ENCODE results near the gene MARS1. TPM values are rescaled to one million over a fixed set of nuclear protein-coding genes. Genes with fewer than 3 reads are reported as not detected.
"Not testable (repeated sequence)": the region's sequence is repeated elsewhere in the genome, so short reads cannot be mapped to it uniquely, and the experiment has no call there.

Gene MARS1
- total RNA-seq = 100 to 1,000 TPM; 130 to 243 TPM

DNA sequence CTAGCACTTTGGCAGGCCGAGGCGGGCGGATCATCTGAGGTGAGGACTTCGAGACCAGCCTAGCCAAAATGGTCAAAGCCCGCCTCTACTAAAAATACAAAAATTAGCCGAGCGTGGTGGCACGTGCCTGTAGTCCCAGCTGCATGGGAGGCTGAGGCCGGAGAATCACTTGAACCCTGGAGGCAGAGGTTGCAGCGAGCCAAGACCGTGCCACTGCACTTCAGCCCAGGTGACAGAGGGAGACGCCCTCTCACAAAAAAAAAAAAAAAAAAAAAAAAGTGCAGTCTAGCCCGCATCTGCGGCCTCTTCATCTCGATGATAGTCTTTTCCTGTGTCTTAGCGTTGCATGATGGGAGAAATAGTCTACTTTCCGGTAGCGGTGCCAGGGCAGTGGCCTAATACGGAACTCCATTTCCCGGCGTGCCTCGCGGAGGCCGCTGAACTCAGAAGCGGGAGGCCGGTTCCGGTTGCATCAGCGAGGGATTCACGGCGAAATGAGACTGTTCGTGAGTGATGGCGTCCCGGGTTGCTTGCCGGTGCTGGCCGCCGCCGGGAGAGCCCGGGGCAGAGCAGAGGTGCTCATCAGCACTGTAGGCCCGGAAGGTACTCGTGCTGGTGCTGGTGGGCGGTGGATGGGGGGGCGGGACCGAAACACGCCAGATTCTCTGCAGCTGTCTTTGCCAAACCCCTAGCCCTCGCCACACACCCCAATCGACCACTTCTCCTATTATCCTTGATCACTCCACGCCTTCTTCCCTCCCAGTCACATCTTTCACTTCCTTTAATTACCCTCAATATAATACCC, at the start of gene MARS1:
TSS of gene MARS1 (plus strand) at position 472 of the 805 bp plus-strand sequence. CDS start at position 495, 23 bp downstream.
- Mint-ChIP-seq H3K9me3 (no peaks in the 10 kb centered on the region), H3K27me3 (no peaks in the 10 kb centered on the region), H3K36me3 (ENCODE audit: low read depth) (peaks cover 53% of the 10 kb centered on the region), H3K4me1 (peaks cover 26% of the 10 kb centered on the region), H3K27ac (peak within 1 kb of the TSS; percentile 88), H3K4me3 (peak within 1 kb of the TSS; percentile 87)
- ATAC-seq (replicated peaks) = peak; percentile 99

DNA sequence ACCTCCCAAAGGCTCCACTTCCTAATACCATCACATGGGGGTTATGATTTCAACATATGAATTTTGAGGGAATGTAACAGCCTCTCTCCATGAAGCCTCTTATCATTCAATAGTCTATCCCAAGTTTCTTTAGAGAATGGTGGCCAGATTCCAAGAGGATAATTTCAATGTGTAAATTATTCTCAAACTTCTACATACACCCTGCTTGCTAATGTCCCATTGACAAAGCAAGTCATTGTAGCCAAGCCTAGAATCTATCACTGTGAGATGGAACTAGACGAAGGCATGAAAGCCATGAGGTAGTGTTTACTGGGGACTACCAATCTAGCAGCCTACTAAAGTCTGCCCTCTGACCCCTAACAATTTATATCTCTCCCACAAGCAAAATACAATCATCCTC, 49.5 kb upstream of the MARS1 start:
- H3K27ac Mint-ChIP-seq = no peak overlapping the region
- peaks cover 7% of the 10 kb centered on the region for H3K9me3 Mint-ChIP-seq
- ATAC-seq (replicated peaks) = no peak
- H3K4me1 Mint-ChIP-seq = no peaks in the 10 kb centered on the region
- peaks cover 8% of the 10 kb centered on the region for H3K27me3 Mint-ChIP-seq
- H3K36me3 Mint-ChIP-seq (ENCODE audit: low read depth) = no peaks in the 10 kb centered on the region
- no peak overlapping the region for H3K4me3 Mint-ChIP-seq

DNA sequence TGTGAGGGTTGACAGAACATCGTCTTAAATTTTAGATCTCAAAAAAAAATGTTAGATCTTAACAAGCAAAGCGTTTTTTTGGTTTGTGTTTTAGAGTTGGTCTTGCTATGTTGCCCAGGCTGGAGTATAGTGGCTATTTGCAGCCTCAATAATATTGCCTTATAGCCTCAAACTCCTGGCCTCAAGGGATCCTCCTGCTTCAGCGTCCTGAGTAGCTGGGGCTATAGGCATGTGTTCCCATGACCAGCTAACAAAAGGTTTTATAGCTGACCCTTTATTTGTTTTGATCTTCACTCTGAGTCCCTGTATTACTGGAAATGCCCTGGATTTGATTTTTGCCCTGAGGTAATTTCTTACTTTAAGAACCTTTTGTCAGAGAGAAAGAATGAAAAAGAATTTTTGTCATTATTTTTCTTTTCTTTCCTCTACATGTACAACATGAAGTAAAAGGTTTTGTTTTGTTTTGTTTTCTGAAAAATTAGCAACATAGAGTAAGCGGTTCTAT, 48.1 kb upstream of the MARS1 start:
- H3K4me1 Mint-ChIP-seq = peaks cover under 1% of the 10 kb centered on the region
- peaks cover 8% of the 10 kb centered on the region for H3K27me3 Mint-ChIP-seq
- H3K27ac Mint-ChIP-seq = no peak overlapping the region
- H3K36me3 Mint-ChIP-seq (ENCODE audit: low read depth) = no peaks in the 10 kb centered on the region
- no peak for ATAC-seq (replicated peaks)
- H3K4me3 Mint-ChIP-seq = no peak overlapping the region
- H3K9me3 Mint-ChIP-seq = peaks cover 7% of the 10 kb centered on the region

DNA sequence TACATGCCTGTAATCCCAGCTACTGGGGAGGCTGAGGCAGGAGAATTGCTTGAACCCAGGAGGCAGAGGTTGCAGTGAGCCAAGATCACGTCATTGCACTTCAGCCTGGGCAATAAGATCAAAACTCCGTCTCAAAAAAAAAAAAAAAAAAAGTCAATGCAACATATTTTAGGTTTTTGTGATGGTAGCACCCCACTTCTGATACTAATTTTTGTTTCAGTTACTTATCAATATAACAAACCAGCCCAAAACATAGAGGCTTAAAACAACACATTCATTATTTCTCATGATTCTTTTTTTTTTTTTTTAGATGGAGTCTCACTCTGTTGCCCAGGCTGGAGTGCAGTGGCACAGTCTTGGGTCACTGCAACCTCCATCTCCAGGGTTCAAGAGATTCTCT, 46.5 kb upstream of the MARS1 start:
- H3K27me3 Mint-ChIP-seq; H3K4me1 Mint-ChIP-seq; ATAC-seq (replicated peaks); H3K27ac Mint-ChIP-seq; H3K36me3 Mint-ChIP-seq (ENCODE audit: low read depth); H3K9me3 Mint-ChIP-seq; H3K4me3 Mint-ChIP-seq: not testable (repeated sequence)

DNA sequence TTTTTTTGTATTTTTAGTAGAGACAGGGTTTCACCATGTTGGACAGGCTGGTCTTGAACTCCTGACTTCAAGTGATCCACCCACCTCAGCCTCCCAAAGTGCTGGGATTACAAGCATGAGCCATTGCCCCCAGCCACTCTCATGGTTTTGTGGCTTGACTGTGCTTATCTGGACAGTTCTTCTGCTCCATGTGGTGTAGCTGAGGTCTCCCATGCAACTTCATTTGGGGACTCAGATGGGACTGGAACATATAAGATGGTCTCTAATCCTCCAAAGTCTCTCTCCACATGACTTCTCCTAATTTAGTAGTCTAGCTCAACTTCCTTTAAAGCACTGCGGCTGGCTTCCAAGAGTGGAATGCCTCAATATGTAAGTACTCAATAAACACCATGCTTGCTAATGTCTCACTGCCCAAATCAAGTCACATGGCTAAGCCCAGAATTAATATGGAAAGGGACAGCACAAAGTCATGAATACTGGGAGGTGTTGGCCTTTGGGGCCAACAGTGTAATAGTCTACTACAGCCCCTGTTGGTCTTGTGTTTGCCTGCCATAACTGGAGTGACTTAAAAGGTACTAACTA, 45.9 kb upstream of the MARS1 start:
- H3K9me3 Mint-ChIP-seq = peaks cover 7% of the 10 kb centered on the region
- H3K27me3 Mint-ChIP-seq = peaks cover 8% of the 10 kb centered on the region
- no peak overlapping the region for H3K4me3 Mint-ChIP-seq
- peaks cover 4% of the 10 kb centered on the region for H3K4me1 Mint-ChIP-seq
- no peak overlapping the region for H3K27ac Mint-ChIP-seq
- ATAC-seq (replicated peaks) = no peak
- no peaks in the 10 kb centered on the region for H3K36me3 Mint-ChIP-seq (ENCODE audit: low read depth)

DNA sequence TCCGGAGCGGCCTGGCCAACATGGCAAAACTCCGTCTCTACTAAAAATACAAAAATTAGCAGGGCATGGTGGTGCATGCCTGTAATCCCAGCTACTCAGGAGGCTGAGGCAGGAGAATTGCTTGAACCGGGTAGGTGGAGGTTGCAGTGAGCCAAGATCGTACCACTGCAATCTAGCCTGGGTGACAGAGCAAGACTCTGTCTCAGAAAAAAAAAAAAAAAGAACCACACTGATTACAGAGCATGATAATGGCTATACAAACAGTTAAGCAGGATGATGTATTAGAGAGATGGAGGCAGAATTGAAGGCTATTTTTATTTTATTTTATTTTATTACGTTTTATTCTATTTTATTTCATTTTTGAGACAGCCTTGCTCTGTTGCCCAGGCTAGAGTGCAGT, 43.5 kb upstream of the MARS1 start:
- H3K27me3 Mint-ChIP-seq; ATAC-seq (replicated peaks); H3K27ac Mint-ChIP-seq: not testable (repeated sequence)

DNA sequence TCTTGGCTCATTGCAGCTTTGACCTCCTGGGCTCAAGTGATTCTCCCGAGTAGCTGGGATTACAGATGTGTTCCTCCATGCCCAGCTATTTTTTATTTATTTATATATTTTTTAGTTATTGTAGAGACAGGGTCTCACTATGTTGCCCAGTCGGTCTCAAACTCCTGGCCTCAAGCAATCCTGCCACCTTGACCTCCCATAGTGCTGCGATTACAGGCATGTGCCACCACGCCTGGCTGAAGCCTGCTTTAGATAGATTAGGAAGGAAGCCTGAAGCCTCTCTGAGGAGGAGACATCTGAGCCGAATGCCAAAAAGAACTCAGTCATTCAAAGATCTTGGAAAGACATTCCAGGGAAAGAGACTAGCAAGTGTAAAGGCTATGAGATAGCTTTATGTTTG, 43.1 kb upstream of the MARS1 start:
- ATAC-seq (replicated peaks) = no peak
- H3K36me3 Mint-ChIP-seq (ENCODE audit: low read depth) = no peaks in the 10 kb centered on the region
- H3K27me3 Mint-ChIP-seq = peaks cover 8% of the 10 kb centered on the region
- H3K27ac Mint-ChIP-seq = no peak overlapping the region
- peaks cover 4% of the 10 kb centered on the region for H3K4me1 Mint-ChIP-seq
- no peak overlapping the region for H3K4me3 Mint-ChIP-seq
- H3K9me3 Mint-ChIP-seq = peaks cover 7% of the 10 kb centered on the region

More for the DNA sequence above, 43.5 kb upstream of the MARS1 start:
- not testable (repeated sequence) for H3K4me3 Mint-ChIP-seq; H3K9me3 Mint-ChIP-seq; H3K36me3 Mint-ChIP-seq (ENCODE audit: low read depth); H3K4me1 Mint-ChIP-seq

DNA sequence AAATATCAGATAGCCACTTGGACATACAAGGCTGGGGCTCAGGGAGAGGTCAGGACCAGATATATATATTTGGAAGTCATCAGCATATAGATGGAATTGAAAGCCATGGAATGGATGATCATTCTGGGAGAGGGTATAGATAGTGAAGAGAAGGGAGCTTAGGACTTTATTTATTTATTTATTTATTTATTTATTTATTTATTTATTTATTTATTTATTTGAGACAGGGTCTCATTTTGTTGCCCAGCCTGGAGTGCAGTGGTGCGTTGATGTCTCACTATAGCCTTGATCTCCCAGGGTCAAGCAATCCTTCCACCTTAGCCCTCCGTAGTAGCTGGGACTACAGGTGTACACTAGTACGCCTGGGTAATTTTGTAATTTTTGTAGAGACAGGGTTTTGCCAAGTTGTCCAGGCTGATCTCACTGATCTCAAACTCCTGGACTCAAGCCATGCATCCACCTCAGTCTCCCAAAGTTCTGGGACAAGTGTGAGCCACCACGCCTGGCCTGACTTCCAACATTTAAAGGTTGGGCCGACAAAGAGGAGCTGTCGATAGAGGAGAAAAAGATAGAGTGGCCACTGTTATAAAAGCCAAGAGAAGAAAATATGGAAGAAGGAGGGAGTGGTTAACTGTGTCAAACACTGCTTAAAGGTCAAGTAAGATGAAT, 41.4 kb upstream of the MARS1 start:
- Mint-ChIP-seq H3K27ac (no peak overlapping the region), H3K9me3 (peaks cover 4% of the 10 kb centered on the region), H3K4me3 (no peak overlapping the region), H3K4me1 (peaks cover 4% of the 10 kb centered on the region), H3K27me3 (peaks cover 3% of the 10 kb centered on the region), H3K36me3 (ENCODE audit: low read depth) (no peaks in the 10 kb centered on the region)
- no peak for ATAC-seq (replicated peaks)

DNA sequence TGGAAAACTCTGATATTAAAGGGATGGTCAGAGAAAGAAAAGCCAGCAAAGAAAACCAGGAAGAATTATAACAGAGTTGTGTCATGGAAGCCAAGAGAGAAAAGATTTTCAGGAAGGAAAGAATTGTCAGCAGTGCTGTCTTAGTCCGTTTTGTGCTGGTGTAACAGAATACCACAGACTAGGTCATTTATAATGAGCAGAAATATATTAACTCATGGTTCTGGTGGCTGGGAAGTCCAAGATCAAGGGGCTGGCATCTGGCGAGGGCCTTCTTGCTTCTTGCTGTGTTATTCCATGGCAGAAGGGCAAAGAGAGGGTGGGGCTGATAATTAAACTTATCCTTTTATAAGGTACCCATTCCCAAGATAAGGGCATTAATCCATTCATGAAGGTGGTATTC, 39.2 kb upstream of the MARS1 start:
- Mint-ChIP-seq H3K27ac (no peak overlapping the region), H3K9me3 (no peaks in the 10 kb centered on the region), H3K4me3 (no peak overlapping the region), H3K36me3 (ENCODE audit: low read depth) (no peaks in the 10 kb centered on the region), H3K27me3 (no peaks in the 10 kb centered on the region), H3K4me1 (peaks cover 4% of the 10 kb centered on the region)
- ATAC-seq (replicated peaks) = no peak

DNA sequence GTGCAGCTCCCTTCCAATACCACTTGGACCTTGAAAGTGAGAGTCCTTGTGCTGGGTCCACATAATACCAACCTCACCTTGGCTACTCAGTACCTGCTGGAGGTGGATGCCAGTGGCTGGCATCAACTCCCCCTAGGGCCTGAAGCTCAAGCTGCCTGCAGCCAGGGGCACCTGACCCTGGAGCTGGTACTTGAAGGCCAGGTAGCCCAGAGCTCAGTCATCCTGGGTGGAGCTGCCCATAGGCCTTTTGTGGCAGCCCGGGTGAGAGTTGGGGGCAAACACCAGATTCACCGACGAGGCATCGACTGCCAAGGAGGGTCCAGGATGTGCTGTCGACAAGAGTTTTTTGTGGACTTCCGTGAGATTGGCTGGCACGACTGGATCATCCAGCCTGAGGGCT, 38.5 kb upstream of the MARS1 start:
- Mint-ChIP-seq H3K9me3 (no peaks in the 10 kb centered on the region), H3K4me3 (no peak overlapping the region), H3K36me3 (ENCODE audit: low read depth) (no peaks in the 10 kb centered on the region), H3K27ac (no peak overlapping the region), H3K27me3 (no peaks in the 10 kb centered on the region), H3K4me1 (peaks cover 4% of the 10 kb centered on the region)
- ATAC-seq (replicated peaks) = no peak

DNA sequence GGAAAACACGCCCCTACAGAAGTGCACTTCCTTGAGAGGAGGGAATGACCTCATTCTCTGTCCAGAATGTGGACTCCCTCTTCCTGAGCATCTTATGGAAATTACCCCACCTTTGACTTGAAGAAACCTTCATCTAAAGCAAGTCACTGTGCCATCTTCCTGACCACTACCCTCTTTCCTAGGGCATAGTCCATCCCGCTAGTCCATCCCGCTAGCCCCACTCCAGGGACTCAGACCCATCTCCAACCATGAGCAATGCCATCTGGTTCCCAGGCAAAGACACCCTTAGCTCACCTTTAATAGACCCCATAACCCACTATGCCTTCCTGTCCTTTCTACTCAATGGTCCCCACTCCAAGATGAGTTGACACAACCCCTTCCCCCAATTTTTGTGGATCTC, 37.8 kb upstream of the MARS1 start:
- peaks cover 2% of the 10 kb centered on the region for H3K4me1 Mint-ChIP-seq
- no peak for ATAC-seq (replicated peaks)

DNA sequence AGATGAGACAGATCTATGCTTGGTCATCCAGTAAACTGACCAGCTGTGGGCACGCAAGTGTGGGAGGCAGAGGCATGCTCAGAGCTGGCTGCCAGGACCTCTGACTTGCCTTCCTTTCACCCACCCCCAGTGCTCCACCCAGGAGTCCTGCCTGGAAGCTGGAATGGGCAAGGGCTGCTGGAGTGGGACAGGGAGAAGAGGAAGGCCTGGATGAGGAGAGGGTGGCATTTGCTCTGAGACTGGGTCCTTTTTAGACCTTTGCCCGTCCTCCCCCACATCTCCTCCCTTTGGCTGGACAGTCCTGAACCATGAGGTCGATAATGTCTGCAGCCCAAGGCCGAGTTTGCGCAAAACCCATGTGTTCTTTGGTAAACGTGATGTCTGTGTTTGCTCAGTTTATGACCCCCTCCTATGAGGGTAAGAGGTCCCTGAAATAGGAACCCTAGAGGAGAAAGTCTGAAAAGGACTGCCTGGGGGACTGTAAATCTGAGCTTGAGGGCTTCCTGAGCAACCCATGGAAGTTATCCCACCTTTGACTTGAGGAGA, 36.6 kb upstream of the MARS1 start:
- H3K27ac Mint-ChIP-seq = no peak overlapping the region
- H3K4me3 Mint-ChIP-seq = no peak overlapping the region
- H3K27me3 Mint-ChIP-seq = no peaks in the 10 kb centered on the region
- H3K36me3 Mint-ChIP-seq (ENCODE audit: low read depth) = no peaks in the 10 kb centered on the region
- ATAC-seq (replicated peaks) = no peak
- no peaks in the 10 kb centered on the region for H3K9me3 Mint-ChIP-seq
- peaks cover 5% of the 10 kb centered on the region for H3K4me1 Mint-ChIP-seq

More for the DNA sequence above, 37.8 kb upstream of the MARS1 start:
- Mint-ChIP-seq H3K27ac (peak overlapping the region; percentile 26), H3K27me3 (no peaks in the 10 kb centered on the region), H3K9me3 (no peaks in the 10 kb centered on the region), H3K4me3 (no peak overlapping the region), H3K36me3 (ENCODE audit: low read depth) (no peaks in the 10 kb centered on the region)

DNA sequence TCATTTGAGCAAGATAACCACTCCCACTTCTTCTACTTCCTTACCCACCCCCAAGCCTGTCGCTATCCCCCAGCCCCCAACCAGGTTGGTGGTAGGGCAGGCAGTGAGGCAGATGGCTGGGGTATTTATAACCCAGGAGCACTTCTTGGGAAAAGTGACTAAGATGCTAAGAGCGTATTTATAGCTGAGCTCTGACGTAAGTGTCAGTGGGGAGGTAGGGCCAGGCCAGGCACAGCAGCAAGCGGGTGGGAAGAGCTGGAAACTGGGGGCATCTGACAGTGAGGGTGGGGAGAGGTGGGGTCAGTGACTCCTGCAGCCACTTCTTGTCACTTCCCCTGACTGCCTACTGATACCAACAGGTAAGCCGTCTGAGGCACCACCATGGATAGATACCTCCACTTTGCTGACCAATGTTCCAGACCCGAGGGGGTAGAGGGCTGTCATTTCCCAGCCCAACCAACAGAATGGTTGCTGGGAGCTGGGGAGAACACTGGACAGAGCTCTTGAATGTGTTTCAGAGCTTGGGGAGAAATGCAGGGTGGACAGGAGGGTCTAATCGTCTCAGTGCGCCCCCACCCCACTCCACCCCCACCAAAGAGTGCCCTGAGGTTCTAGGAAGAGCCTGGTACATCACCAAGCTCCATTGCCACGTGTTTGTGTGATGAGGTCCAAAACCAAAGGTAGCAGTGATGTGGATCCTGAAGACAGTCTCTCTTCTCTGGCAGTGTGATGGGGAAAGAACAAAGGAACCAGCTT, 35.5 kb upstream of the MARS1 start:
- H3K27me3 Mint-ChIP-seq = no peaks in the 10 kb centered on the region
- H3K4me3 Mint-ChIP-seq = peak overlapping the region; percentile 13
- no peaks in the 10 kb centered on the region for H3K9me3 Mint-ChIP-seq
- ATAC-seq (replicated peaks) = peak; percentile 36
- H3K27ac Mint-ChIP-seq = peak overlapping the region; percentile 41
- peaks cover 5% of the 10 kb centered on the region for H3K4me1 Mint-ChIP-seq
- no peaks in the 10 kb centered on the region for H3K36me3 Mint-ChIP-seq (ENCODE audit: low read depth)

DNA sequence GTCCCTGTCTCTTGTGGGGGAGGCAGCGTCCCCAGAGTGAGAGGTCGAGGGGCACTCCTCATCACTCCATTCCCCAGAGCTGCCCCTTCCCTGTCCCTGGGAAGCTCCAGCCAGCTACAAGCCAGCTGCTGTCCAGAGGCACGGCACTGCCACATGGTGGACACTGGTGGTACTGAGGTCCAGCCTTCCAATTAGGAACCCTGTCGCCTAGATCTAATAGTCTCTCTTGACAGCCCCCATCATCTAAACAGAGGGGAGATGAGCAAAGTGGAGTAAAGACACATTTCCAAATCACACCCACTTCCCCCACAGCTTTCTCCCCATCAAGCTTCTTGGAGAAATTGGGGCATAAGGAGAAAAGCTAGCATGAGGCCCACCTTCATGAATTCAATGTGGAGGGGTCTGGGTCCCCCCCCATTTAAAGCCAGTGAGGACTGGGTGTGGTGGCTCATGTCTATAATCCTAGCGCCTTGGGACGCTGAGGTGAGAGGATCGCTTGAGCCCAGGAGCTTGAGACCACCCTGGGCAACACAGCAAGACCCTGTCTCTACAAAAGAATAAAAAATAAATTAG, 34.8 kb upstream of the MARS1 start:
- Mint-ChIP-seq H3K27ac (peak overlapping the region; percentile 41), H3K27me3 (no peaks in the 10 kb centered on the region), H3K36me3 (ENCODE audit: low read depth) (no peaks in the 10 kb centered on the region), H3K4me1 (peaks cover 5% of the 10 kb centered on the region), H3K9me3 (no peaks in the 10 kb centered on the region), H3K4me3 (no peak overlapping the region)
- peak; percentile 70 for ATAC-seq (replicated peaks)

Data from activated T-helper 17 cell treated with anti-CD3 and anti-CD28 coated beads, Interleukin-2, amount 50 U/mL, for 72 hours (primary cell).